Measurements from ENCODE around the gene SYNJ1. TPM values are rescaled to one million over a fixed set of nuclear protein-coding genes. Genes with fewer than 3 reads are reported as not detected.

The SYNJ1 gene
- total RNA-seq, 4 donors from 2014 or later, result 8.0 to 21.4 (median 13.3) TPM

- Histone ChIP-seq H3K27ac (no peak overlapping the region), H3K9me3 (peaks cover 0 to 4% (median 0%) of the 10 kb centered on the region in 4 donors), H3K27me3 (no peaks in the 10 kb centered on the region), H3K4me1 (no peaks in the 10 kb centered on the region), H3K4me3 (no peak overlapping the region), H3K36me3 (peaks cover 0 to 19% (median 0%) of the 10 kb centered on the region in 3 donors)
- TF ChIP-seq POLR2A (IDR thresholded peaks at IDR 0.05) (no peak), EP300 (IDR thresholded peaks at IDR 0.05) (no peak), CTCF (IDR thresholded peaks at IDR 0.05) (no peak)
- no peak for DNase-seq (ENCODE audit: low spot score in 2 of 2)
- 80 to 87% methylated on average over 2 of the region's 2 CpGs for WGBS, 2 donors
These were observed 9.9 kb downstream of the SYNJ1 start for GRCh38 chr21:32717851-32718316.

GRCh38 chr21:32716486-32716885 is 11.3 kb downstream of the SYNJ1 start:
- H3K36me3 ChIP-seq, result peaks cover 0 to 18% (median 0%) of the 10 kb centered on the region in 3 donors
- peaks cover 0 to 4% (median 0%) of the 10 kb centered on the region in 4 donors for H3K9me3 ChIP-seq
- DNase-seq (ENCODE audit: low spot score in 2 of 2), result no peak
- no peaks in the 10 kb centered on the region for H3K27me3 ChIP-seq
- WGBS, 2 donors, result 96 to 98% methylated on average over 2 of the region's 2 CpGs
- no peaks in the 10 kb centered on the region for H3K4me1 ChIP-seq
- no peak overlapping the region for H3K4me3 ChIP-seq
- no peak overlapping the region for H3K27ac ChIP-seq
- no peak for TF ChIP-seq EP300 (IDR thresholded peaks at IDR 0.05)
- no peak for TF ChIP-seq CTCF (IDR thresholded peaks at IDR 0.05)
- TF ChIP-seq POLR2A (IDR thresholded peaks at IDR 0.05), result no peak

GRCh38 chr21:32713726-32714125 is 14.1 kb downstream of the SYNJ1 start:
- DNase-seq (ENCODE audit: low spot score in 2 of 2), result no peak
- TF ChIP-seq CTCF (IDR thresholded peaks at IDR 0.05), result no peak
- H3K27me3 ChIP-seq, result no peaks in the 10 kb centered on the region
- H3K36me3 ChIP-seq, result peaks cover 0 to 5% (median 0%) of the 10 kb centered on the region in 3 donors
- H3K4me3 ChIP-seq, result no peak overlapping the region
- no peaks in the 10 kb centered on the region for H3K4me1 ChIP-seq
- H3K27ac ChIP-seq, result no peak overlapping the region
- H3K9me3 ChIP-seq, result peaks cover 0 to 4% (median 0%) of the 10 kb centered on the region in 4 donors

GRCh38 chr21:32712641-32713040 is 15.2 kb downstream of the SYNJ1 start:
- Histone ChIP-seq H3K4me3 (no peak overlapping the region), H3K9me3 (peaks cover 0 to 4% (median 0%) of the 10 kb centered on the region in 4 donors), H3K4me1 (no peaks in the 10 kb centered on the region), H3K27ac (no peak overlapping the region), H3K36me3 (peaks cover 0 to 5% (median 0%) of the 10 kb centered on the region in 3 donors), H3K27me3 (no peaks in the 10 kb centered on the region)
- no peak for TF ChIP-seq POLR2A (IDR thresholded peaks at IDR 0.05)
- TF ChIP-seq CTCF (IDR thresholded peaks at IDR 0.05), result no peak
- no peak for TF ChIP-seq EP300 (IDR thresholded peaks at IDR 0.05)
- DNase-seq (ENCODE audit: low spot score in 2 of 2), result no peak
- WGBS, 2 donors, result 80 to 85% methylated on average over 4 of the region's 4 CpGs

GRCh38 chr21:32712043-32712442 is 15.8 kb downstream of the SYNJ1 start:
- Histone ChIP-seq H3K27ac (no peak overlapping the region), H3K4me1 (no peaks in the 10 kb centered on the region), H3K36me3 (peaks cover 0 to 5% (median 0%) of the 10 kb centered on the region in 3 donors), H3K27me3 (no peaks in the 10 kb centered on the region), H3K9me3 (peaks cover 0 to 4% (median 0%) of the 10 kb centered on the region in 4 donors), H3K4me3 (no peak overlapping the region)
- TF ChIP-seq CTCF (IDR thresholded peaks at IDR 0.05) (no peak), EP300 (IDR thresholded peaks at IDR 0.05) (no peak), POLR2A (IDR thresholded peaks at IDR 0.05) (no peak)
- no peak for DNase-seq (ENCODE audit: low spot score in 2 of 2)

Data from tibial nerve (tissue), 4 donors.